ENCODE results near the gene LRRC4C. TPM values are rescaled to one million over a fixed set of nuclear protein-coding genes. Genes with fewer than 3 reads are reported as not detected.

LRRC4C gene
- total RNA-seq, 1 experiment from 2014 or later = 0.13 TPM

GRCh38 chr11:40573254-40573891, 886.1 kb downstream of the LRRC4C start:
- H3K18ac ChIP-seq (ENCODE audit: insufficient read length, low read depth, low read length) = no peak overlapping the region
- H2BK120ac ChIP-seq (ENCODE audit: low read depth, low read length, poor library complexity, severe bottlenecking) = no peak overlapping the region
- no peak overlapping the region for H2AK5ac ChIP-seq (ENCODE audit: insufficient read length, low read length)
- no peak overlapping the region for H4K5ac ChIP-seq (ENCODE audit: insufficient read length, low read depth, low read length)
- H3K27ac Mint-ChIP-seq = no peak overlapping the region
- H3K9ac ChIP-seq (ENCODE audit: extremely low read depth, insufficient read length, low read length) = no peak overlapping the region
- H2BK20ac ChIP-seq (ENCODE audit: low read depth, low read length, poor library complexity, severe bottlenecking) = no peak overlapping the region
- H3T11ph ChIP-seq (ENCODE audit: low read length) = no peak overlapping the region
- no peak overlapping the region for H4K91ac ChIP-seq (ENCODE audit: insufficient read length, low read depth, low read length)
- TF ChIP-seq, protein P1, sequence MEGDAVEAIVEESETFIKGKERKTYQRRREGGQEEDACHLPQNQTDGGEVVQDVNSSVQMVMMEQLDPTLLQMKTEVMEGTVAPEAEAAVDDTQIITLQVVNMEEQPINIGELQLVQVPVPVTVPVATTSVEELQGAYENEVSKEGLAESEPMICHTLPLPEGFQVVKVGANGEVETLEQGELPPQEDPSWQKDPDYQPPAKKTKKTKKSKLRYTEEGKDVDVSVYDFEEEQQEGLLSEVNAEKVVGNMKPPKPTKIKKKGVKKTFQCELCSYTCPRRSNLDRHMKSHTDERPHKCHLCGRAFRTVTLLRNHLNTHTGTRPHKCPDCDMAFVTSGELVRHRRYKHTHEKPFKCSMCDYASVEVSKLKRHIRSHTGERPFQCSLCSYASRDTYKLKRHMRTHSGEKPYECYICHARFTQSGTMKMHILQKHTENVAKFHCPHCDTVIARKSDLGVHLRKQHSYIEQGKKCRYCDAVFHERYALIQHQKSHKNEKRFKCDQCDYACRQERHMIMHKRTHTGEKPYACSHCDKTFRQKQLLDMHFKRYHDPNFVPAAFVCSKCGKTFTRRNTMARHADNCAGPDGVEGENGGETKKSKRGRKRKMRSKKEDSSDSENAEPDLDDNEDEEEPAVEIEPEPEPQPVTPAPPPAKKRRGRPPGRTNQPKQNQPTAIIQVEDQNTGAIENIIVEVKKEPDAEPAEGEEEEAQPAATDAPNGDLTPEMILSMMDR (conservative IDR thresholded peaks at IDR 0.05) = no peak
- H3K79me2 ChIP-seq (ENCODE audit: insufficient read depth, low read length) = no peaks in the 10 kb centered on the region
- no peak overlapping the region for H3K4me3 Mint-ChIP-seq
- no peaks in the 10 kb centered on the region for H3K4me1 Mint-ChIP-seq
- no peaks in the 10 kb centered on the region for H3K23me2 ChIP-seq (ENCODE audit: insufficient read length, low read depth, low read length, poor library complexity, severe bottlenecking)
- H3K56ac ChIP-seq (ENCODE audit: insufficient read length, low read depth, low read length) = no peak overlapping the region
- no peak overlapping the region for H4K8ac ChIP-seq (replicated peaks; ENCODE audit: insufficient read length, low read depth, low read length)
- no peaks in the 10 kb centered on the region for H4K20me1 ChIP-seq (ENCODE audit: control insufficient read depth, insufficient read depth, insufficient read length)
- H3K9me3 ChIP-seq (ENCODE audit: control insufficient read depth, low read depth, low read length) = no peaks in the 10 kb centered on the region
- H2BK12ac ChIP-seq (ENCODE audit: insufficient read length, low read depth, low read length) = no peak overlapping the region
- no CpG with 5 or more reads among the region's 1 CpG for WGBS (ENCODE audit: extremely low coverage, insufficient read length, low lambda C conversion rate)
- H2BK5ac ChIP-seq (ENCODE audit: insufficient read length, low read length) = no peak overlapping the region
- H3K27ac ChIP-seq (ENCODE audit: insufficient read length, low read depth, low read length) = no peak overlapping the region
- H3K4me1 ChIP-seq (ENCODE audit: insufficient read depth, low read length) = no peaks in the 10 kb centered on the region
- H3K36me3 Mint-ChIP-seq (ENCODE audit: insufficient read depth in 1 of 3, low read depth in 3 of 3) = no peaks in the 10 kb centered on the region
- no peak overlapping the region for H2AFZ ChIP-seq (ENCODE audit: low read length)
- H3K4ac ChIP-seq (ENCODE audit: low read depth, low read length) = no peak overlapping the region
- H3K4me2 ChIP-seq (ENCODE audit: insufficient read depth, insufficient read length, low read length) = no peak overlapping the region
- no peaks in the 10 kb centered on the region for H3K27me3 ChIP-seq (ENCODE audit: insufficient read depth, low read length)
- no peaks in the 10 kb centered on the region for H3K79me1 ChIP-seq (ENCODE audit: insufficient read depth, low read depth, low read length, poor library complexity, severe bottlenecking)
- H2BK15ac ChIP-seq (ENCODE audit: low read depth, low read length) = no peak overlapping the region
- H3K27me3 Mint-ChIP-seq (ENCODE audit: low read depth) = no peaks in the 10 kb centered on the region
- H3K9me3 Mint-ChIP-seq = no peaks in the 10 kb centered on the region; a peak in 1 of 5 replicates
- H3K14ac ChIP-seq (ENCODE audit: insufficient read depth, low read length) = no peak overlapping the region
- no peak overlapping the region for H3K23ac ChIP-seq (ENCODE audit: insufficient read length, low read depth, low read length)
- DNase-seq = no peak

All from H9 (cell line).